ENCODE data around the gene TMPRSS15.

The TMPRSS15 gene

DNA sequence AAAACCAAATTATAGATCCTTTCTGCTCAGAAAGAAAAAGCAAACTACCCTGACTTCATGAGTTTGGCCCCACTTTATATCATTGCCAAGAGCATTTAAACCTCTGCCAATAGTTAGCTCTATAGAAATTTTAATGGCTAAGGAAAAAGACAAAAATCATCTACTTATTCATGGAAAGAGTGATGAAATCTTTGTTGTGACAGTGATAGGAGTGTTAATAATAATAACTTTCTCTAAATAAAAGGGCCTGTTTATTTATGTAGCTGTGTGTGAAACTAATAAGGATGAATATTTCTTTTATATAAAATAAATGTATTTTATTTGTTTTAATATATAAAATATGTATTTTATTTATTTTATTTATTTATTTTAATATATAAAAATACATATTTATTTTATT, 152.5 kb downstream of the TMPRSS15 start:
- TF ChIP-seq, protein P1, sequence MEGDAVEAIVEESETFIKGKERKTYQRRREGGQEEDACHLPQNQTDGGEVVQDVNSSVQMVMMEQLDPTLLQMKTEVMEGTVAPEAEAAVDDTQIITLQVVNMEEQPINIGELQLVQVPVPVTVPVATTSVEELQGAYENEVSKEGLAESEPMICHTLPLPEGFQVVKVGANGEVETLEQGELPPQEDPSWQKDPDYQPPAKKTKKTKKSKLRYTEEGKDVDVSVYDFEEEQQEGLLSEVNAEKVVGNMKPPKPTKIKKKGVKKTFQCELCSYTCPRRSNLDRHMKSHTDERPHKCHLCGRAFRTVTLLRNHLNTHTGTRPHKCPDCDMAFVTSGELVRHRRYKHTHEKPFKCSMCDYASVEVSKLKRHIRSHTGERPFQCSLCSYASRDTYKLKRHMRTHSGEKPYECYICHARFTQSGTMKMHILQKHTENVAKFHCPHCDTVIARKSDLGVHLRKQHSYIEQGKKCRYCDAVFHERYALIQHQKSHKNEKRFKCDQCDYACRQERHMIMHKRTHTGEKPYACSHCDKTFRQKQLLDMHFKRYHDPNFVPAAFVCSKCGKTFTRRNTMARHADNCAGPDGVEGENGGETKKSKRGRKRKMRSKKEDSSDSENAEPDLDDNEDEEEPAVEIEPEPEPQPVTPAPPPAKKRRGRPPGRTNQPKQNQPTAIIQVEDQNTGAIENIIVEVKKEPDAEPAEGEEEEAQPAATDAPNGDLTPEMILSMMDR (conservative IDR thresholded peaks at IDR 0.05; ENCODE audit: low read depth, low read length): no peak
- no peak overlapping the region for H3K4me3 ChIP-seq (ENCODE audit: low read length)

DNA sequence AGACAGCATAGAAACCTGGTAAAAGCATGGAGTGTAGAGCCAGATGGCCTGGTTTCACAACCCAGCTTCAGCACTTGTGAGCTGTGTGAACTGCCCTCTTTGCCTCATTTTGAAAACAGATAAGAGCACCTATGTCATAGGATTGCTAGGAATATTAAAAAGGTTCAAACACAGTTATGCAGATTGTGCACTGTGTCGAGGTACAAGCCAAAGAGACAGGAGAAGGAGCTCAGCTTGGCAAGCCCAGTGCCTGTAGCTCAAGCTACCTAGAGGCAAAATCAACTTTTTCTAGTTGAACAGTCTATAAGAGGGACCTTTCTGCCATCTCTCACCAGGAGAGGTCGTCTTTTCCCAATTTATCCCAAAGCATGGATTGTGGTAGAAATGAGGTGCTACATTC, 153.9 kb downstream of the TMPRSS15 start:
- no peak for DNase-seq (ENCODE audit: low read depth)
- TF ChIP-seq, protein P1 (conservative IDR thresholded peaks at IDR 0.05; ENCODE audit: low read depth, low read length): peak; percentile 40

More for the DNA sequence above, 152.5 kb downstream of the TMPRSS15 start:
- DNase-seq (ENCODE audit: low read depth): no peak

DNA sequence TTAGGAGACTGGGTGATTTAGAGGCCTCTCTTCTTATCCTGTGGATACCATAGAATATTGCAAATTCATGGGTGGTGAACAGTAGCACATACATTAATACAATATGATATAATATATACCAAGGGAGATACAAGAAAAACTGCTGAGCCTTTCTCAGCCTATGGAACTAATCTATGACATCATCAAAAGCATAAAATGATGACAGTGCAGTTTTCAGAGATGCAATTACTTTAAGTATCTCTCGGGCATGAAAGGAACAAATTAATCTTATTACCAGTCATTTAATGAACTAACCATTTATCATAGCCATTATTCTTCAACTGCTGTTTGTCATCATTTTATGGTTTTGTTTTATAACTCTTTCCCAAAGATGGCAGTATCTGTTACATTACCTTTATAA, 155.4 kb downstream of the TMPRSS15 start:
- TF ChIP-seq, protein P1 (conservative IDR thresholded peaks at IDR 0.05; ENCODE audit: low read depth, low read length): no peak
- H3K4me3 ChIP-seq (ENCODE audit: low read length): no peak overlapping the region
- DNase-seq (ENCODE audit: low read depth): no peak

More for the DNA sequence above, 153.9 kb downstream of the TMPRSS15 start:
- no peak overlapping the region for H3K4me3 ChIP-seq (ENCODE audit: low read length)

DNA sequence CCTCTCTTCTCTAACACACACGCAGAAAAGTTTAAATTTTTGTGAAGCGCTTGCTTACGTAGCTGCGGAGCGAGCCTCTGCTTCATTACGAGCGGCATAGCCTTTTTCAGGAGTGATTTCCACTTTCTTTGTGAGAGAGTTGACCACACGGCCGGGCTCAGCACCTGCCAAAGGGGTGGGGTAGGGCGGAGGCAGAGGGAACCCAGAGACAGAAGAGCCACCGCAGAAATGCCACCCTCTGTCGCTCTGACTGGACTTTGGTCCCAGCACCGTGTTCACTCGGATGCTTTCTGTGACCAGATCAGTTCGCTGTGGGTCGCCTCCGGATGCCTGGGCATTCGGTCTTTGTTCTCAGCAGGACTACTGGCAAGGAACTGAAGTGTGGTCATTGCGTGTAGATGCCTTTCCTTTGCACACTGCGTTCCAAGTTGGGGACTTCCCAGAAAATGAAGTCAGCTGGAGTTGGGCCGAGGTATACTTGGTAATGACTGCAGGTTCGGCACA, 158.1 kb downstream of the TMPRSS15 start:
- TF ChIP-seq, protein P1 (conservative IDR thresholded peaks at IDR 0.05; ENCODE audit: low read depth, low read length): no peak
- peak overlapping the region; percentile 59 for H3K4me3 ChIP-seq (ENCODE audit: low read length)
- no peak for DNase-seq (ENCODE audit: low read depth)

DNA sequence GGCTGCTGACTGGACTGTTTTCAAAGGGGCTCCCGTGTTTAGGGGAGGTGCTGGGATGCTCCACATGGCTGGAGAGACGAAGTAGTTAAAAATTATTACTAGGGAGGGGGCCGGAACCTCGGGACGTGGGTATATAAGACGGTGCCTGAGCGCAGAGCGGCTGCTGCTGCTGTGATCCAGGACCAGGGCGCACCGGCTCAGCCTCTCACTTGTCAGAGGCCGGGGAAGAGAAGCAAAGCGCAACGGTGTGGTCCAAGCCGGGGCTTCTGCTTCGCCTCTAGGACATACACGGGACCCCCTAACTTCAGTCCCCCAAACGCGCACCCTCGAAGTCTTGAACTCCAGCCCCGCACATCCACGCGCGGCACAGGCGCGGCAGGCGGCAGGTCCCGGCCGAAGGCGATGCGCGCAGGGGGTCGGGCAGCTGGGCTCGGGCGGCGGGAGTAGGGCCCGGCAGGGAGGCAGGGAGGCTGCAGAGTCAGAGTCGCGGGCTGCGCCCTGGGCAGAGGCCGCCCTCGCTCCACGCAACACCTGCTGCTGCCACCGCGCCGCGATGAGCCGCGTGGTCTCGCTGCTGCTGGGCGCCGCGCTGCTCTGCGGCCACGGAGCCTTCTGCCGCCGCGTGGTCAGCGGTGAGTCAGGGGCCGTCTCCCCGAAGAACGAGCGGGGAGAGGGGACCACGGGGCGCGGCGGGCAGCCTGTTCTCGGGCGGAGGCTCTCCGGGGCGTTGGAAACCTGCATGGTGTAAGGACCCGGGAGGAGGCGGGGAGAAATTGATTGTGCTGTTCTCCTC, 158.7 kb downstream of the TMPRSS15 start, which contains the start of gene CHODL:
TSS of gene CHODL (plus strand) at position 163 of the 793 bp plus-strand sequence. CDS start at position 554, 391 bp downstream.
- DNase-seq (ENCODE audit: low read depth): no peak
- H3K4me3 ChIP-seq (ENCODE audit: low read length): peak within 1 kb of the TSS; percentile 59
- TF ChIP-seq, protein P1 (conservative IDR thresholded peaks at IDR 0.05; ENCODE audit: low read depth, low read length): no peak

DNA sequence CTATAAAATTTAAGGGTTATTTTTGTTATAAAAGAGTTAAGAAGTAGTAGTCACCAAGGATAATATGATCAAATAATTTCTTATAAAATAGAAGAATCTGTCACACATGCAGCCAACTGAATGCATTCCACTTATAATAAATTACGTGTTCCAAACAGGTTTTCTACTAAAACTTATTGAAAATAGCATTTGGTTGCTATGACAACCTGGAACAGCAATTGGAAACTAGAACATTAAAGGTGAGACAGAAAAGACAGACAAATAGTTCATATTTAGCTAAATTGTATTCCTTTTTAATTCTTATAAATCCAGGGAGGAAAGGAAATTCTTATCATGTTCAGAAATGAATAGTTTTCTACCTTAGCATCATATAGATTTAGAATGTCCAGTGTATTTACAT, 168.0 kb downstream of the TMPRSS15 start:
- no peak overlapping the region for H3K4me3 ChIP-seq (ENCODE audit: low read length)
- TF ChIP-seq, protein P1 (conservative IDR thresholded peaks at IDR 0.05; ENCODE audit: low read depth, low read length): no peak
- no peak for DNase-seq (ENCODE audit: low read depth)

All from retinal pigment epithelial cell (primary cell).